ENCODE data around the gene TREML1.

- TF ChIP-seq EZH2phosphoT487 (IDR thresholded peaks at IDR 0.05; ENCODE audit: insufficient read depth, low read depth) (no peak), EZH2 (IDR thresholded peaks at IDR 0.05; ENCODE audit: insufficient read depth, poor library complexity, severe bottlenecking) (no peak)
These were observed 21.9 kb downstream of the TREML1 start for GRCh38 chr6:41132254-41132653.
